ENCODE measurements around the gene ZNF777. TPM values are rescaled to one million over a fixed set of nuclear protein-coding genes. Genes with fewer than 3 reads are reported as not detected.
"Not testable (repeated sequence)": the region's sequence is repeated elsewhere in the genome, so short reads cannot be mapped to it uniquely, and the experiment has no call there.

ZNF777 gene
- total RNA-seq, 1 experiment from 2014 or later: 12.0 TPM

DNA sequence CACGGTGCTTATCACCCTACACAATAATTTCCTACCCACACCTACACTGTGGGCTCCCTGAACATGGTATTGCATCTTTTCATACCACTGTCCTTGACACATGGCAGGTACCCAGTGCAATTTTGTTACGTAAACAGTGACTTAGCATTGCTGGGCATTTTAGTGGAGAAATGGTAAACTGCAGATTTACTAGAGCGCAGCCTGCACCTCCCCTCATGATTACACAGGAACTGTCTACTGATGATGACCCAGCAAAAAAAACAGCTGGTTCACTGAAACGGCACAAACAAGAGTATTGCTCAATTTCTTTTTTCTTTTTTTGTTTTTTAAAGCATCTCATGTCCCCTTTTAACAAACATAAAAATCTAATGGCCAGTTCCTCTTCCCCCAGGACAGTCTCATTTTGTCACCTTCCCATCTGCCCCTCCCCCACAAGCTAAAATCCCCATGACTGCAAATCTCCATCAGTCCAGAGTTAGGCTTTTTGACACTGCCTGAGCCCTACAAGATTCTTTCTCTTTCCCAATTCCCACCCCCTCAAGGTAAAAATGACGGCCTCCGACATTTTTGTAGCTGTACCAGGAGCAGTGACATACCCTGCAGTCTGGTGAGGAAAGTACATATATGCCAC, 34.0 kb upstream of the ZNF777 start:
- Mint-ChIP-seq H3K36me3 (peaks cover 40% of the 10 kb centered on the region), H3K4me3 (no peak overlapping the region), H3K27me3 (ENCODE audit: low read depth) (peaks cover 18% of the 10 kb centered on the region), H3K4me1 (peaks cover 12% of the 10 kb centered on the region), H3K27ac (no peak overlapping the region), H3K9me3 (no peaks in the 10 kb centered on the region)
- POLR2A ChIA-PET: no interaction called here
- DNase-seq (ENCODE audit: low spot score) (no peak), ATAC-seq (no peak)
- CTCF ChIA-PET: interaction anchor here (2.2 kb wide), 1 partner anchor 71 kb away, joined by 15 read pairs; no protein-coding TSS in a partner anchor
- TF ChIP-seq ZNF138 (CRISPR knock-in tag; conservative IDR thresholded peaks at IDR 0.05) (no peak), ZSCAN18 (CRISPR knock-in tag; IDR thresholded peaks at IDR 0.05) (no peak), ZMAT4 (CRISPR knock-in tag; IDR thresholded peaks at IDR 0.05) (no peak), NR1H2 (CRISPR knock-in tag; IDR thresholded peaks at IDR 0.05) (no peak), ZBTB43 (CRISPR knock-in tag; IDR thresholded peaks at IDR 0.05) (no peak), ZNF396 (CRISPR knock-in tag; IDR thresholded peaks at IDR 0.05; ENCODE audit: borderline replicate concordance) (no peak), OVOL2 (CRISPR knock-in tag; IDR thresholded peaks at IDR 0.05; ENCODE audit: borderline replicate concordance) (no peak), MYBL2 (CRISPR knock-in tag; IDR thresholded peaks at IDR 0.05) (no peak), NFATC4 (CRISPR knock-in tag; IDR thresholded peaks at IDR 0.05) (no peak), E2F4 (CRISPR knock-in tag; IDR thresholded peaks at IDR 0.05; ENCODE audit: borderline replicate concordance, low read depth) (no peak), FOXJ3 (CRISPR knock-in tag; IDR thresholded peaks at IDR 0.05; ENCODE audit: borderline replicate concordance) (no peak), ZNF512 (CRISPR knock-in tag; IDR thresholded peaks at IDR 0.05; ENCODE audit: borderline replicate concordance) (no peak), ZNF317 (CRISPR knock-in tag; IDR thresholded peaks at IDR 0.05; ENCODE audit: borderline replicate concordance, low read depth) (no peak), ETV6 (CRISPR knock-in tag; IDR thresholded peaks at IDR 0.05) (no peak)
- TF ChIP-seq, protein P1, sequence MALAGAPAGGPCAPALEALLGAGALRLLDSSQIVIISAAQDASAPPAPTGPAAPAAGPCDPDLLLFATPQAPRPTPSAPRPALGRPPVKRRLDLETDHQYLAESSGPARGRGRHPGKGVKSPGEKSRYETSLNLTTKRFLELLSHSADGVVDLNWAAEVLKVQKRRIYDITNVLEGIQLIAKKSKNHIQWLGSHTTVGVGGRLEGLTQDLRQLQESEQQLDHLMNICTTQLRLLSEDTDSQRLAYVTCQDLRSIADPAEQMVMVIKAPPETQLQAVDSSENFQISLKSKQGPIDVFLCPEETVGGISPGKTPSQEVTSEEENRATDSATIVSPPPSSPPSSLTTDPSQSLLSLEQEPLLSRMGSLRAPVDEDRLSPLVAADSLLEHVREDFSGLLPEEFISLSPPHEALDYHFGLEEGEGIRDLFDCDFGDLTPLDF (CRISPR knock-in tag; IDR thresholded peaks at IDR 0.05): no peak

GRCh38 chr7:149493975-149494374, 33.1 kb upstream of the ZNF777 start:
- H3K27ac Mint-ChIP-seq; POLR2A ChIA-PET; CTCF ChIA-PET; ATAC-seq; H3K27me3 Mint-ChIP-seq (ENCODE audit: low read depth); DNase-seq (ENCODE audit: low spot score); H3K9me3 Mint-ChIP-seq; H3K4me3 Mint-ChIP-seq: not testable (repeated sequence)
- H3K4me1 Mint-ChIP-seq: peaks cover 12% of the 10 kb centered on the region
- peaks cover 45% of the 10 kb centered on the region for H3K36me3 Mint-ChIP-seq

Data from WTC11 (cell line).